Ishikawa (cell line): ENCODE data around the gene GIMAP6.

Experiments used
- CEBPB ChIP-seq: IDR thresholded peaks from 2 replicates; pipeline ENCODE4 v1.6.1; 2012
- CREB1 ChIP-seq: IDR thresholded peaks from 2 replicates; pipeline ENCODE4 v1.6.1; 2012; ENCODE audit warnings: low read depth
- EGR1 ChIP-seq: IDR thresholded peaks from 2 replicates; pipeline ENCODE4 v1.6.1; 2012
- EP300 ChIP-seq: IDR thresholded peaks from 2 replicates; pipeline ENCODE4 v1.6.1; 2012; ENCODE audit warnings: borderline replicate concordance
- FOXM1 ChIP-seq: IDR thresholded peaks from 2 replicates; pipeline ENCODE4 v1.6.1; 2012; ENCODE audit warnings: low read depth, borderline replicate concordance
- RAD21 ChIP-seq: IDR thresholded peaks from 2 replicates; pipeline ENCODE4 v1.6.1; 2012; ENCODE audit warnings: low read depth
- REST ChIP-seq: IDR thresholded peaks from 2 replicates; pipeline ENCODE4 v1.6.1; 2012; ENCODE audit warnings: low read depth, mild to moderate bottlenecking
- TAF1 ChIP-seq: IDR thresholded peaks from 2 replicates; pipeline ENCODE4 v1.6.1; 2012; ENCODE audit warnings: low read depth, mild to moderate bottlenecking
- TCF12 ChIP-seq: IDR thresholded peaks from 2 replicates; pipeline ENCODE4 v1.6.1; 2012; ENCODE audit warnings: low read depth
- TEAD4 ChIP-seq: IDR thresholded peaks from 2 replicates; pipeline ENCODE4 v1.6.1; 2012
- YY1 ChIP-seq: IDR thresholded peaks from 2 replicates; pipeline ENCODE4 v1.6.1; 2012; ENCODE audit warnings: low read depth
- ZBTB7A ChIP-seq: IDR thresholded peaks from 2 replicates; pipeline ENCODE4 v1.6.1; 2012; ENCODE audit warnings: low read depth
- TF ChIP-seq, protein P1 (sequence below): IDR thresholded peaks from 2 replicates; pipeline ENCODE4 v1.6.1; 2012

GRCh38 chr7:150585199-150585598 is 47.0 kb downstream of the GIMAP6 start:
- no peak for TF ChIP-seq FOXM1
- no peak for TF ChIP-seq CREB1
- TF ChIP-seq, protein P1, sequence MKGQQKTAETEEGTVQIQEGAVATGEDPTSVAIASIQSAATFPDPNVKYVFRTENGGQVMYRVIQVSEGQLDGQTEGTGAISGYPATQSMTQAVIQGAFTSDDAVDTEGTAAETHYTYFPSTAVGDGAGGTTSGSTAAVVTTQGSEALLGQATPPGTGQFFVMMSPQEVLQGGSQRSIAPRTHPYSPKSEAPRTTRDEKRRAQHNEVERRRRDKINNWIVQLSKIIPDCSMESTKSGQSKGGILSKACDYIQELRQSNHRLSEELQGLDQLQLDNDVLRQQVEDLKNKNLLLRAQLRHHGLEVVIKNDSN: no peak
- TF ChIP-seq TCF12: no peak
- no peak for TF ChIP-seq EP300
- no peak for TF ChIP-seq TEAD4
- no peak for TF ChIP-seq REST
- no peak for TF ChIP-seq EGR1
- no peak for TF ChIP-seq TAF1
- no peak for TF ChIP-seq RAD21
- TF ChIP-seq CEBPB: no peak
- TF ChIP-seq ZBTB7A: no peak
- no peak for TF ChIP-seq YY1
